ENCODE results near the gene LRRC45. TPM values are rescaled to one million over a fixed set of nuclear protein-coding genes. Genes with fewer than 3 reads are reported as not detected.

LRRC45 gene
- polyA plus RNA-seq, 1 donor (not counting 4 experiments of a cell fraction or from before 2014, with no cell fraction given): 2.5 TPM

DNA sequence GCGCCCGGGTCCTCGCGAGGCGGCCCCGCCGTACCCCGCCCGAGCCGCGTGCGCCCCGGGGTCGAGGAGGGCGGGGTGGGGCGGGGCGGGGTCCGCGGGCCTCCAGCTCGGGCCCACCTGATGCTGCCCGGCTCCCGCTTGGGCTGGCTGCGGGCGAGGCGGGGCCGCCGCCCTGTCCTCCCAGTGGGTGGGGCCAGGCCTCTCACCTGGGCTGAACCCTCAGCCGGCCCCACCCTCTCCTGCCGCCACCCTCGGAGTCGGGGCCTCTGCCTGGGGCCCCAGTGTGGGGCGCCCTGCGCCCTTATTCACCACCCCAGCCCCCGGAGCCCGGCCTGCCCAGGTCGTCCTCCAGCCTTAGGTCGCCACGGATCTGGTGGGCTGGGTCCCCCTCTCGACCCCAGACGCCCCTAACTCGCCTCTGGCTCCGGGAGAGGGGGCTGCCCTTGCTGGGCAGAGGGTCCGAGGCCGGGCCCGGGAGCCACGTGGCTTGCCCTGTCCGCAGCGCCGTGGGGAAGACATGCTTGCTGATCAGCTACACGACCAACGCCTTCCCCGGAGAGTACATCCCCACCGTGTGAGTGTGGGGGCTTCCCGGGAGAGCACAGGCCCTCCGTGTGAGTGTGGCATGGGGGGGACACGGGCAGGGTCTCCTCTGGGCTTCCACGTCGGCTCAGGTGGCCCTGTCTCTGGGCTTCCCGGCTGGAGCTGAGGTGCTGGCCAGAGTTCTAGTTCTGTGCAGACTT is 9.0 kb downstream of the LRRC45 start:
- dilution Hi-C loops (cut with MboI; ENCODE audit: extremely low pct_ligation_motif_present, low sequenced_read_pairs): no loop called here
- H2AFZ ChIP-seq (ENCODE audit: control insufficient read depth, low read length): no peak overlapping the region
- peak overlapping the region; percentile 34 to 46 (median 43) for H3K4me3 ChIP-seq (ENCODE audit: control insufficient read depth in 2 of 3, extremely low read depth in 1 of 3, insufficient read depth in 2 of 3, low read depth in 1 of 3, low read length in 3 of 3)
- FAIRE-seq (no peak), DNase-seq (ENCODE audit: low read depth, low spot score) (no peak)
- H3K27me3 ChIP-seq (ENCODE audit: control insufficient read depth, extremely low read depth, insufficient read depth, low read length): no peaks in the 10 kb centered on the region
- H3K4me1 ChIP-seq (ENCODE audit: control insufficient read depth, extremely low read depth, insufficient read depth, low read length): peaks cover 20% of the 10 kb centered on the region
- no peaks in the 10 kb centered on the region for H3K79me2 ChIP-seq (ENCODE audit: control insufficient read depth, insufficient read depth, low read length)
- H3K9ac ChIP-seq (ENCODE audit: control insufficient read depth, extremely low read depth, insufficient read depth, low read length): peak overlapping the region; percentile 52
- peaks cover 3% of the 10 kb centered on the region for H4K20me1 ChIP-seq (ENCODE audit: control insufficient read depth, extremely low read depth, insufficient read depth, low read length)
- H3K4me2 ChIP-seq (ENCODE audit: control insufficient read depth, extremely low read depth, insufficient read depth, low read depth, low read length): peak overlapping the region; percentile 62
- H3K9me3 ChIP-seq (ENCODE audit: control insufficient read depth, low read depth, low read length): no peaks in the 10 kb centered on the region
- H3K36me3 ChIP-seq (ENCODE audit: control insufficient read depth in 2 of 2, extremely low read depth in 1 of 2, insufficient read depth in 2 of 2, low read length in 2 of 2): peaks cover 1 to 7% of the 10 kb centered on the region in 2 experiments
- no peaks in the 10 kb centered on the region for H3K9me1 ChIP-seq (ENCODE audit: control insufficient read depth, extremely low read depth, insufficient read depth, low read length)
- TF ChIP-seq EZH2 (IDR thresholded peaks at IDR 0.05; ENCODE audit: low read length): no peak
- TF ChIP-seq, protein P1, sequence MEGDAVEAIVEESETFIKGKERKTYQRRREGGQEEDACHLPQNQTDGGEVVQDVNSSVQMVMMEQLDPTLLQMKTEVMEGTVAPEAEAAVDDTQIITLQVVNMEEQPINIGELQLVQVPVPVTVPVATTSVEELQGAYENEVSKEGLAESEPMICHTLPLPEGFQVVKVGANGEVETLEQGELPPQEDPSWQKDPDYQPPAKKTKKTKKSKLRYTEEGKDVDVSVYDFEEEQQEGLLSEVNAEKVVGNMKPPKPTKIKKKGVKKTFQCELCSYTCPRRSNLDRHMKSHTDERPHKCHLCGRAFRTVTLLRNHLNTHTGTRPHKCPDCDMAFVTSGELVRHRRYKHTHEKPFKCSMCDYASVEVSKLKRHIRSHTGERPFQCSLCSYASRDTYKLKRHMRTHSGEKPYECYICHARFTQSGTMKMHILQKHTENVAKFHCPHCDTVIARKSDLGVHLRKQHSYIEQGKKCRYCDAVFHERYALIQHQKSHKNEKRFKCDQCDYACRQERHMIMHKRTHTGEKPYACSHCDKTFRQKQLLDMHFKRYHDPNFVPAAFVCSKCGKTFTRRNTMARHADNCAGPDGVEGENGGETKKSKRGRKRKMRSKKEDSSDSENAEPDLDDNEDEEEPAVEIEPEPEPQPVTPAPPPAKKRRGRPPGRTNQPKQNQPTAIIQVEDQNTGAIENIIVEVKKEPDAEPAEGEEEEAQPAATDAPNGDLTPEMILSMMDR (optimal IDR thresholded peaks at IDR 0.05 in 1 of 3, IDR thresholded peaks at IDR 0.05 in 1 of 3, conservative IDR thresholded peaks at IDR 0.05 in 1 of 3; ENCODE audit: extremely low read depth in 1 of 3, insufficient read depth in 2 of 3, low read length in 3 of 3): no peak
- no peak overlapping the region for H3K27ac ChIP-seq (ENCODE audit: control insufficient read depth, insufficient read depth, low read length)

DNA sequence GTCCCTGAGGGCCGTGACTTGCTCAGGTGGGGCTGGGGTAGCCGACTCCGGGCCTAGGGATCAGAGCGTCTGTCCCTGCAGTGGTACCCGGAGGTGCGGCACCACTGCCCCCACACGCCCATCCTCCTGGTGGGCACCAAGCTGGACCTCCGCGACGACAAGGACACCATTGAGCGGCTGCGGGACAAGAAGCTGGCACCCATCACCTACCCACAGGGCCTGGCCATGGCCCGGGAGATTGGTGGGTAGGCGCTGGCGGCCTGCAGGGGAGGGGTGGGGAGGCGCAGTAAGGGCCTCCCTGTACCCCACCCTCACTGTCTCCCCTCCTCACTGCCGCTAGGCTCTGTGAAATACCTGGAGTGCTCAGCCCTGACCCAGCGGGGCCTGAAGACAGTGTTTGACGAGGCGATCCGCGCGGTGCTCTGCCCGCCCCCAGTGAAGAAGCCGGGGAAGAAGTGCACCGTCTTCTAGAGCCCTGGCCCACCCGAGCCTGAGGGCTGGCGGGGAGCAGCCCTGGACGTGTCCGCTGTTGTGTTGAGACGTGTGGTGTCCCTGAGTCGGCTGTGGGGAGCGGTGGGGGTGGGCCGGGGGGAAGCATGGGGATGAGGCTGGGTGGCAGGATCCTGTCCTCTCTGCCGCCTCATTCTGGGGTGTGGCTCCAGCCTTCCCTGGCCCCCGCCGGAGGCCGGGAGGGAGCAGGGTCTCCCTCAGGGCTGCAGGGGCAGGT is 10.4 kb downstream of the LRRC45 start:
- no peak overlapping the region for H3K27ac ChIP-seq (ENCODE audit: control insufficient read depth, insufficient read depth, low read length)
- FAIRE-seq (no peak), DNase-seq (ENCODE audit: low read depth, low spot score) (no peak)
- no peak for TF ChIP-seq EZH2 (IDR thresholded peaks at IDR 0.05; ENCODE audit: low read length)
- TF ChIP-seq, protein P1 (optimal IDR thresholded peaks at IDR 0.05 in 1 of 3, IDR thresholded peaks at IDR 0.05 in 1 of 3, conservative IDR thresholded peaks at IDR 0.05 in 1 of 3; ENCODE audit: extremely low read depth in 1 of 3, insufficient read depth in 2 of 3, low read length in 3 of 3): no peak
- H3K4me2 ChIP-seq (ENCODE audit: control insufficient read depth, extremely low read depth, insufficient read depth, low read depth, low read length): no peak overlapping the region
- H3K27me3 ChIP-seq (ENCODE audit: control insufficient read depth, extremely low read depth, insufficient read depth, low read length): no peaks in the 10 kb centered on the region
- peaks cover 3% of the 10 kb centered on the region for H4K20me1 ChIP-seq (ENCODE audit: control insufficient read depth, extremely low read depth, insufficient read depth, low read length)
- H3K4me3 ChIP-seq (ENCODE audit: control insufficient read depth in 2 of 3, extremely low read depth in 1 of 3, insufficient read depth in 2 of 3, low read depth in 1 of 3, low read length in 3 of 3): no peak overlapping the region
- no peaks in the 10 kb centered on the region for H3K9me1 ChIP-seq (ENCODE audit: control insufficient read depth, extremely low read depth, insufficient read depth, low read length)
- H3K9ac ChIP-seq (ENCODE audit: control insufficient read depth, extremely low read depth, insufficient read depth, low read length): no peak overlapping the region
- no peaks in the 10 kb centered on the region for H3K79me2 ChIP-seq (ENCODE audit: control insufficient read depth, insufficient read depth, low read length)
- dilution Hi-C loops (cut with MboI; ENCODE audit: extremely low pct_ligation_motif_present, low sequenced_read_pairs): no loop called here
- H3K4me1 ChIP-seq (ENCODE audit: control insufficient read depth, extremely low read depth, insufficient read depth, low read length): peaks cover 24% of the 10 kb centered on the region
- no peaks in the 10 kb centered on the region for H3K9me3 ChIP-seq (ENCODE audit: control insufficient read depth, low read depth, low read length)
- H2AFZ ChIP-seq (ENCODE audit: control insufficient read depth, low read length): no peak overlapping the region
- peaks cover 1 to 5% of the 10 kb centered on the region in 2 experiments for H3K36me3 ChIP-seq (ENCODE audit: control insufficient read depth in 2 of 2, extremely low read depth in 1 of 2, insufficient read depth in 2 of 2, low read length in 2 of 2)
